HEK293 (cell line): Measurements from ENCODE around the gene A4GALT.

Source experiments
- AEBP2 ChIP-seq: fragments of 450-650 bp; formaldehyde crosslinking; IDR thresholded peaks from 2 replicates; pipeline ENCODE4 v1.5.1; 2016; ENCODE audit warnings: missing biosample characterization, missing genetic modification characterization, borderline replicate concordance
- EGR2 ChIP-seq: fragments of 450-650 bp; formaldehyde crosslinking; IDR thresholded peaks from 2 replicates; pipeline ENCODE4 v1.5.1; 2016; ENCODE audit warnings: low read depth, missing biosample characterization, missing genetic modification characterization
- KLF1 ChIP-seq: fragments of 450-650 bp; formaldehyde crosslinking; IDR thresholded peaks from 2 replicates; pipeline ENCODE4 v1.5.1; 2016; ENCODE audit warnings: missing biosample characterization, missing genetic modification characterization
- KLF10 ChIP-seq: fragments of 450-650 bp; IDR thresholded peaks from 2 replicates; pipeline ENCODE4 v1.5.1; 2018; ENCODE audit warnings: missing biosample characterization, mild to moderate bottlenecking, missing genetic modification characterization
- KLF7 ChIP-seq: fragments of 450-650 bp; formaldehyde crosslinking; IDR thresholded peaks from 2 replicates; pipeline ENCODE4 v1.5.1; 2016; ENCODE audit warnings: missing biosample characterization, missing genetic modification characterization, borderline replicate concordance
- OVOL3 ChIP-seq: fragments of 450-650 bp; formaldehyde crosslinking; IDR thresholded peaks from 2 replicates; pipeline ENCODE4 v1.5.1; 2016; ENCODE audit warnings: missing biosample characterization, missing genetic modification characterization
- RBAK ChIP-seq: fragments of 450-650 bp; formaldehyde crosslinking; IDR thresholded peaks from 2 replicates; pipeline ENCODE4 v1.5.1; 2016; ENCODE audit warnings: missing biosample characterization, missing genetic modification characterization
- SP3 ChIP-seq: fragments of 450-650 bp; formaldehyde crosslinking; IDR thresholded peaks from 2 replicates; pipeline ENCODE4 v1.5.1; 2016; ENCODE audit warnings: missing biosample characterization, missing genetic modification characterization
- ZBTB26 ChIP-seq: fragments of 450-650 bp; formaldehyde crosslinking; optimal IDR thresholded peaks from 2 replicates; pipeline ENCODE3; 2016; ENCODE audit warnings: missing biosample characterization, mild to moderate bottlenecking, missing genetic modification characterization
- ZEB2 ChIP-seq: fragments of 450-650 bp; formaldehyde crosslinking; IDR thresholded peaks from 2 replicates; pipeline ENCODE4 v1.5.1; 2016; ENCODE audit warnings: missing biosample characterization, missing genetic modification characterization
- ZIC2 ChIP-seq: fragments of 450-650 bp; formaldehyde crosslinking; IDR thresholded peaks from 2 replicates; pipeline ENCODE4 v1.5.1; 2016; ENCODE audit warnings: missing biosample characterization, missing genetic modification characterization
- ZNF121 ChIP-seq: fragments of 450-650 bp; formaldehyde crosslinking; IDR thresholded peaks from 2 replicates; pipeline ENCODE4 v1.5.1; 2016; ENCODE audit warnings: missing biosample characterization, missing genetic modification characterization
- ZNF239 ChIP-seq: fragments of 450-650 bp; formaldehyde crosslinking; IDR thresholded peaks from 2 replicates; pipeline ENCODE4 v1.5.1; 2016; ENCODE audit warnings: missing biosample characterization, missing genetic modification characterization
- ZNF335 ChIP-seq: fragments of 450-650 bp; formaldehyde crosslinking; conservative IDR thresholded peaks from 2 replicates; pipeline ENCODE4 v1.5.1; 2016; ENCODE audit warnings: missing biosample characterization, missing genetic modification characterization
- ZNF341 ChIP-seq: fragments of 450-650 bp; formaldehyde crosslinking; IDR thresholded peaks from 2 replicates; pipeline ENCODE4; 2016; ENCODE audit warnings: low read depth, missing biosample characterization, missing genetic modification characterization
- ZNF391 ChIP-seq: fragments of 450-650 bp; formaldehyde crosslinking; IDR thresholded peaks from 2 replicates; pipeline ENCODE4 v1.5.1; 2016; ENCODE audit warnings: low read depth, missing biosample characterization, missing genetic modification characterization, borderline replicate concordance
- ZNF398 ChIP-seq: fragments of 450-650 bp; formaldehyde crosslinking; IDR thresholded peaks from 2 replicates; pipeline ENCODE4 v1.5.1; 2017; ENCODE audit warnings: missing biosample characterization, missing genetic modification characterization
- ZNF416 ChIP-seq: fragments of 450-650 bp; formaldehyde crosslinking; IDR thresholded peaks from 2 replicates; pipeline ENCODE4 v1.5.1; 2016; ENCODE audit warnings: missing biosample characterization, missing genetic modification characterization
- ZSCAN4 ChIP-seq: fragments of 450-650 bp; formaldehyde crosslinking; IDR thresholded peaks from 2 replicates; pipeline ENCODE4 v1.5.1; 2017; ENCODE audit warnings: missing biosample characterization, missing genetic modification characterization
- ZXDB ChIP-seq: fragments of 450-650 bp; formaldehyde crosslinking; IDR thresholded peaks from 2 replicates; pipeline ENCODE4 v1.5.1; 2016; ENCODE audit warnings: missing biosample characterization, missing genetic modification characterization
- TF ChIP-seq, protein P1 (sequence below): fragments of 450-650 bp; formaldehyde crosslinking; IDR thresholded peaks from 2 replicates; pipeline ENCODE4; 2016; ENCODE audit warnings: missing biosample characterization, missing genetic modification characterization
- TF ChIP-seq, protein P2 (sequence below): fragments of 450-650 bp; formaldehyde crosslinking; IDR thresholded peaks from 2 replicates; pipeline ENCODE4 v1.5.1; 2016; ENCODE audit warnings: missing biosample characterization, missing genetic modification characterization
- TF ChIP-seq, protein P3 (sequence below): fragments of 450-650 bp; formaldehyde crosslinking; IDR thresholded peaks from 2 replicates; pipeline ENCODE4 v1.5.1; 2016; ENCODE audit warnings: missing biosample characterization, missing genetic modification characterization
- TF ChIP-seq, protein P4 (sequence below): fragments of 450-650 bp; formaldehyde crosslinking; IDR thresholded peaks from 2 replicates; pipeline ENCODE4 v1.5.1; 2016; ENCODE audit warnings: missing biosample characterization, missing genetic modification characterization

The A4GALT gene

GRCh38 chr22:42648368-42649245, 72.1 kb downstream of the A4GALT start (continued):
- TF ChIP-seq OVOL3 (tag by site-specific recombination), result 0 out of 2 replicates have a peak, but pooled peaks have one; percentile 44
- TF ChIP-seq, protein P1, sequence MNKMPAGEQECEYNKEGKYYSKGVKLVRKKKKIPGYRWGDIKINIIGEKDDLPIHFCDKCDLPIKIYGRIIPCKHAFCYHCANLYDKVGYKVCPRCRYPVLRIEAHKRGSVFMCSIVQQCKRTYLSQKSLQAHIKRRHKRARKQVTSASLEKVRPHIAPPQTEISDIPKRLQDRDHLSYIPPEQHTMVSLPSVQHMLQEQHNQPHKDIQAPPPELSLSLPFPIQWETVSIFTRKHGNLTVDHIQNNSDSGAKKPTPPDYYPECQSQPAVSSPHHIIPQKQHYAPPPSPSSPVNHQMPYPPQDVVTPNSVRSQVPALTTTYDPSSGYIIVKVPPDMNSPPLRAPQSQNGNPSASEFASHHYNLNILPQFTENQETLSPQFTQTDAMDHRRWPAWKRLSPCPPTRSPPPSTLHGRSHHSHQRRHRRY (tag by site-specific recombination), result peak; percentile 86; the same call in 1 of the 2 replicates
- TF ChIP-seq ZNF121 (tag by site-specific recombination), result 0 out of 2 replicates have a peak, but pooled peaks have one; percentile 42
- TF ChIP-seq SP3 (tag by site-specific recombination), result peak; percentile 5
- TF ChIP-seq RBAK (tag by site-specific recombination), result no peak
- peak; percentile 57 for TF ChIP-seq ZXDB (tag by site-specific recombination)
- TF ChIP-seq ZNF416, result no peak
- peak; percentile 69; the same call in 1 of the 2 replicates for TF ChIP-seq ZNF239 (tag by site-specific recombination)
- TF ChIP-seq, protein P2, sequence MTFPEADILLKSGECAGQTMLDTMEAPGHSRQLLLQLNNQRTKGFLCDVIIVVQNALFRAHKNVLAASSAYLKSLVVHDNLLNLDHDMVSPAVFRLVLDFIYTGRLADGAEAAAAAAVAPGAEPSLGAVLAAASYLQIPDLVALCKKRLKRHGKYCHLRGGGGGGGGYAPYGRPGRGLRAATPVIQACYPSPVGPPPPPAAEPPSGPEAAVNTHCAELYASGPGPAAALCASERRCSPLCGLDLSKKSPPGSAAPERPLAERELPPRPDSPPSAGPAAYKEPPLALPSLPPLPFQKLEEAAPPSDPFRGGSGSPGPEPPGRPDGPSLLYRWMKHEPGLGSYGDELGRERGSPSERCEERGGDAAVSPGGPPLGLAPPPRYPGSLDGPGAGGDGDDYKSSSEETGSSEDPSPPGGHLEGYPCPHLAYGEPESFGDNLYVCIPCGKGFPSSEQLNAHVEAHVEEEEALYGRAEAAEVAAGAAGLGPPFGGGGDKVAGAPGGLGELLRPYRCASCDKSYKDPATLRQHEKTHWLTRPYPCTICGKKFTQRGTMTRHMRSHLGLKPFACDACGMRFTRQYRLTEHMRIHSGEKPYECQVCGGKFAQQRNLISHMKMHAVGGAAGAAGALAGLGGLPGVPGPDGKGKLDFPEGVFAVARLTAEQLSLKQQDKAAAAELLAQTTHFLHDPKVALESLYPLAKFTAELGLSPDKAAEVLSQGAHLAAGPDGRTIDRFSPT, result no peak
- TF ChIP-seq, protein P3, sequence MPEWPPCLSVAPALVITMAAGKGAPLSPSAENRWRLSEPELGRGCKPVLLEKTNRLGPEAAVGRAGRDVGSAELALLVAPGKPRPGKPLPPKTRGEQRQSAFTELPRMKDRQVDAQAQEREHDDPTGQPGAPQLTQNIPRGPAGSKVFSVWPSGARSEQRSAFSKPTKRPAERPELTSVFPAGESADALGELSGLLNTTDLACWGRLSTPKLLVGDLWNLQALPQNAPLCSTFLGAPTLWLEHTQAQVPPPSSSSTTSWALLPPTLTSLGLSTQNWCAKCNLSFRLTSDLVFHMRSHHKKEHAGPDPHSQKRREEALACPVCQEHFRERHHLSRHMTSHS (tag by site-specific recombination), result no peak
- peak; percentile 82 for TF ChIP-seq ZBTB26 (tag by site-specific recombination)
- TF ChIP-seq, protein P4, sequence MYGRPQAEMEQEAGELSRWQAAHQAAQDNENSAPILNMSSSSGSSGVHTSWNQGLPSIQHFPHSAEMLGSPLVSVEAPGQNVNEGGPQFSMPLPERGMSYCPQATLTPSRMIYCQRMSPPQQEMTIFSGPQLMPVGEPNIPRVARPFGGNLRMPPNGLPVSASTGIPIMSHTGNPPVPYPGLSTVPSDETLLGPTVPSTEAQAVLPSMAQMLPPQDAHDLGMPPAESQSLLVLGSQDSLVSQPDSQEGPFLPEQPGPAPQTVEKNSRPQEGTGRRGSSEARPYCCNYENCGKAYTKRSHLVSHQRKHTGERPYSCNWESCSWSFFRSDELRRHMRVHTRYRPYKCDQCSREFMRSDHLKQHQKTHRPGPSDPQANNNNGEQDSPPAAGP (tag by site-specific recombination), result peak; percentile 99
- peak; percentile 91 for TF ChIP-seq KLF7
- TF ChIP-seq KLF1, result peak; percentile 99
- peak; percentile 95 for TF ChIP-seq EGR2 (tag by site-specific recombination)
- no peak for TF ChIP-seq AEBP2 (tag by site-specific recombination)
- TF ChIP-seq ZEB2, result peak; percentile 37; the same call in 1 of the 2 replicates
- TF ChIP-seq ZNF341, result no peak
- TF ChIP-seq ZNF391, result peak; percentile 65; the same call in 1 of the 2 replicates
- peak; percentile 38; the same call in 1 of the 2 replicates for TF ChIP-seq ZNF398 (tag by site-specific recombination)
- TF ChIP-seq ZSCAN4 (tag by site-specific recombination), result peak; percentile 96
- TF ChIP-seq KLF10 (tag by site-specific recombination), result no peak
- TF ChIP-seq ZIC2 (tag by site-specific recombination), result peak; percentile 67
- TF ChIP-seq ZNF335, result peak; percentile 78
